ENCODE results near the gene PUM2.
"Not testable (repeated sequence)": the region's sequence is repeated elsewhere in the genome, so short reads cannot be mapped to it uniquely, and the experiment has no call there.

PUM2 gene

GRCh38 chr2:20282916-20283592 lies 67.6 kb downstream of the PUM2 start:
- DNase-seq, result peak in 1 of 2 experiments; percentile 25

DNA sequence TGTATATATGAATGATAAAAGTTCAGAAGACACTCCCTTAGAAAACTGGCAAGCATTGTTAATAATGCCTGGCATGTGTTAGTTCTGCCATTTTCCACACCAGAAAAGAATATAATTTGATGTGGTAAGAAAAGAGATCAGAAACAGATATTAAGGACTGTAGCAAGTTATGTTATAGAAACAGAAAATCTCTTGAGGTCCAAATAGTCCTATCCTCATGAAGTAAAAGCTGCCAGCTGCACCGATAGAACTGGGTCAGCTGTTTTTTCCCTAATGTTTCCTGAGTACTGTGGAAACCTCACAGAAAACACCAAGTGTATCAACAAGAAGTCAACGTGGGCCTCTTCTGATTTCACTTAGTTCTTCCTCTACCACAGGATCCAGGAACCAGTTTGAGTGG lies 68.8 kb downstream of the PUM2 start:
- no peak for DNase-seq

GRCh38 chr2:20273042-20273441 lies 77.6 kb downstream of the PUM2 start:
- DNase-seq, result no peak

GRCh38 chr2:20268317-20268716 lies 82.3 kb downstream of the PUM2 start:
- DNase-seq, result not testable (repeated sequence)

- DNase-seq, result no peak
Measured at GRCh38 chr2:20267529-20267928, 83.1 kb downstream of the PUM2 start.

DNA sequence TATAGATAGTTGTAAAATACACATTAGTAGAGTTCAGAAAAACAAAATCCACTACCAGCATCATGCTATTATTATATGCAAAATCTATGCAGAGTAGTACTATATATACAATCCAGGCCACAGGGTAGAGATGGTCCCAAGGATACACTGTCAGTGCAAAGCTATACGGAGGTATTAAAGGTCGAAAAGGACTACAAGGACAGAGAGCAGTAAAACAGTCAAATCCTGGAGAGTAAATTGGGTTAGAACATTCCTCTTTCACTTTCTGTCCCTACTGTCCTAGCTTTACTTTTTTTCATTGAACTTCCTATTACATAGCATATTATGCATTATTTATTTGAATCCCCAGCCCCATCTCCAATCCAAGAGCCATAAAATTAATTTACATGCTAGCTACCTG lies 86.0 kb downstream of the PUM2 start:
- no peak for DNase-seq

GRCh38 chr2:20257411-20257810 lies 93.2 kb downstream of the PUM2 start:
- no peak for DNase-seq

DNA sequence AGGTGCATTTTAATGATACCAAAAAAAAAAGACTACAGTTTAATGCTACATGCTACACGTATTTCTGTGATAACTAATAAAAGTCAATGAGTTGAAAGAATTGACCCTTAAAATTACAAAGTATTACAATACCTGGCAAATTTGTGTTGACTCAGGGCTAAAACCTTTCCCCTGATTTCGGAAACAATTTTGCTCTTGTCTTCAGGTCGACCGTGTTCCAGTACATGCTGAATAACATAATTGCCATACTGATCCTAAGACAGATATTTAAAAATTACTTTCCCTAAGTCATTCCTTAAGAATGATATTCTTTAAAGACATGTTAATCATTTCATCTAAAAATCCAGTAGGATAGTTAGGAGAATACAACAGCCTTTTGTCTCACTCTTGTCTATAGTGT lies 95.9 kb downstream of the PUM2 start:
- no peak for DNase-seq

DNA sequence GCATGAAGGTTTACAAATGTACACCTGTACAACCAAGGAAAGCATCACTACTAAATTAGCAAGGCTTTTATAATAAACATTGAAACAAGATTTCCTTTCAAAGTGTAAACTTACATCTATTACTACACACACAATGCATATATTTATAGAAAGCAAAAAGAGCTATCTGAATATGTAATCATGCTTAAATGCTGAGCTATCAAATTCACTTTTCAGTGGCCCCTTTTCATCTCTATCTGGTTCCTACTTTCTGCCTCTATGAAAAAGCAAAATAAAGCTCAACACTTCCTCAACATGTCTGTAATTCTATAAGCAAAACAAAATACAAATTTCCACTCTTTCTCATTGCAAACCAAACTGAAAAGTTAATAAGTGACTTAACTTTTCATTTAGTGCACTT lies 100.2 kb downstream of the PUM2 start:
- no peak for DNase-seq

- no peak for DNase-seq
Measured at GRCh38 chr2:20249170-20249569, 101.5 kb downstream of the PUM2 start.

DNA sequence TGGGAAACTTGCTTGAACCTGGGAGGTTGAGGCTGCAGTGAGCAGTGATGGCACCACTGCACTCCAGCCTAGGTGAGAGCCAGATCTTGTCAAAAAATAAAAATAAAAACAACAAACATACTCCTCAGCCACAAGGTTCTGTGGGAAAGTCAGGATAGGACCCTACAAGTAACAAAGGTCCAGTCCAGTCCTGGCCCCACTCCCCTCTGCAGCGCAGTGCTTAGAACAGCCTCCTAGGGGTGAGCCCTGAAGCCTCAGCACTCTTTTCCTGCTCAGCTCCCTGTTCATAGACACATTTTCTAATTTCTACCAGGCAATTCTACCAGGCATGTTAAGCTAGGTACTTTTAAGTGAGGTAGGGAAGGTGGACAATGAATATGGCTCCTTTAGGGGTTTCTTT lies 103.6 kb downstream of the PUM2 start:
- DNase-seq, result no peak

DNA sequence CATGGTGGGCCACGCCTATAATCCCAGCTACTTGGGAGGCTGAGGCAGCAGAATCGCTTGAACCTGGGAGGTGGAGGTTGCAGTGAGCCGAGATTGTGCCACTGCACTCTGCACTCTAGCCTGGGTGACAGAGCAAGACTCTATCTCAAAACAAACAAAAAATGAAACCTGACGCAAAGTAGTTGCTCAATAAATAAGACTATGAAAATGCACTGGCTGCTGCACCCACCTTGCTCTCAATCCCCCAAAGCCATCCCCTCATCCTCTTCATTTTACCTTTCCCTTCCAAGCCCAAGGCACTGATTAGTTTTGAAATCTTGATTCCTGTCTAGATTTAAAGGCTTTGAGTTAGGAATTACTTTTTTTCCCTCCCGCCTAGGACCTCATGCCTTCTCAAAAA lies 107.0 kb downstream of the PUM2 start:
- not testable (repeated sequence) for DNase-seq

DNA sequence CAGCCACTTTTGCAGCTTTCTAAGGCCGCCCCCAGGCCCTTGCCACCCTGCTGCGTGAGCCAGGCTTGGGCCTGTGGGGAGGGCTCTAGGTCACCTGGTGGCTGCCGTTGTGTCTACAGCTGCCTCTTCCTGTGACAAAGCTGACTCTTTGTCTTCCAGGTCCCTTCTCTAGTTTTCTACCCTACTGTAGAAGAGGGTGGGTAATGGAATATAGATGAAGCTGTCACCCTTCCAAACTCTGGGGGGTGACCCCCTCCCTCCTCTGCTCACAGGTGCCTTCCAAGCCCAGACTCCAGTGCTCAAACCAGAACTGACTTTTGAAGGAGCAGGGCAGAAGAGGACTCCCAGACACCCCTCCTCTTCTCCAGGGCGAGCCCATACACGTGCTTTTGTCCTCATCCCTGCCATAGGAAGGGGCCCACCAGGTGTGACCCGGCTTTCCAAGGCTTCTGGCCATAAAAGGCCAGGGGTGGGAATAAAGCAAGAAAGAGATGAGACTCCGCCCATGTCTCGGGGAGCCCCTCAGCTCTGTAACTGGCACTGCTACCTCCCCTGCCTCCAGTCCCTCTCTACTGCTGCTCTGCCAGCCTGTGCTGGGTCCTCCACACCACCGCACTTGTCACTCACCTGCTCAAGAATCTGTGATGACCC lies 107.8 kb downstream of the PUM2 start:
- no peak for DNase-seq

DNA sequence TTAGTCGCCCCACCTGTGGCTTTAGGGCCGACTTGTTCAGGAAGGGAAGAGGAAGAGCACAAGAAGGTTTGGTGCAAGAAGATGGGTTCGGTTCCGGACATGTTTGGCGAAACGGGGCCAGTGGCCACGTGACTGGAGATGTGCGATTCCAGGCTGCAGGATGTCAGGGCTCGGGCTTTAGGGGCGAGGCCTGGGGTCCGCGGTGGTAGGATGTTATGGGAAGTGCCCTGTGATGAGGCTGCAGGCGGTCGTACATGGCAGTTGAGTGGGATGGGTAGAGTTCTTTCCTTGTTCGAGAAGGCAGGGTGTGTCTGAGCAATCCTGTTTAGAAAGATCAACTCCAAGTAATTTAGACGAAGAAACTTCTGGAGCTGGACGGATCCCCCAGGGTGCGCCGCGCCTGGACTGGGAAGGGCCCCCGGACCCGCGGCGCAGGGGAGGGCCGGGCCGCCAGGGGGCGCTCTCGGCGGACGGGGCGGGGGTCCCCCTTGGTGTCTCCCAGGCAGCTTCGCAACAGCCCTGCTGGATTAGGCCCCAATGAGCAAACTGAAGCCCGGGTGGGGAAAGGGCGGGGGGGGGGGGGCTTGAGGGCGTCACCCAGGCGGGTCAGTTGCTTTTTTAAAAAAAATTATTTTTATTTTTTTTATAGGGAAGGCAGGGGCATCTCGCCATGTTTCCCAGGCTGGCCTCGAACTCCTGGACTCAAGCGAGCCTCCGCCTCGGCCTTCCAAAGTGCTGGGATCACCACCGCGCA lies 108.5 kb downstream of the PUM2 start:
- no peak for DNase-seq

- not testable (repeated sequence) for DNase-seq
Measured at GRCh38 chr2:20240291-20240690, 110.4 kb downstream of the PUM2 start.

GRCh38 chr2:20236496-20236895 lies 114.1 kb downstream of the PUM2 start:
- DNase-seq, result no peak

DNA sequence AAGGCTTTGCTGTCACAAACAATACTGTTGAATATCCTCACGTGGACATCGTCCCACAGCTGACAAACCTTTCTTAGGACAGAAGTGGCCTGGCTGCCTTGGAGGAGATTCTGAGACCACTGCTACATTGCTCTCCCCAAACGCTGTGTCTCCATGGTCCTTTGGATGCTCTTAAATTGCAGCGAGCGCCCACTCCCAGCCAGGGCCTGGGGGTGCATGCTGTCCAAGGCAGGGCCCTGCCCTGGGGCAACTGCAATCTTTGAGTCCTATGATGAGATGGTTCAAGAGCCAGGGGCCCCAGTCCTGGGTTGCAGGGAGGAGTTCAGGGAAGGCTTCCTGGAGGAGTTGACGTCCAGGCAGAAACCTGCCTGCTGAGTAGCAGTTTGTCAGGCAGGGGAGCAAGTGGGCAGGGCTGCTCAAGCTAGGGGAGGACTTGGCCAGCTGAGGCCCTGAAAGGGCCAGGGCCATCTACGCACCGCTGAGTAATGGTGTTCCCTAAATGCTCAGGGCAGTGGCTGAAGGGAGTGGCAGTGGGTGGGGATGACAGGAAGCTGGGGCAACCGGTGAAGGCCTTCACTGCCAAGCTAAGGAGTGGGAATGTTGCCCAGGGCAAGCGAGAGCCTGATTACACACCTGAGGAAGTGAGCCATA lies 114.9 kb downstream of the PUM2 start:
- no peak for DNase-seq

DNA sequence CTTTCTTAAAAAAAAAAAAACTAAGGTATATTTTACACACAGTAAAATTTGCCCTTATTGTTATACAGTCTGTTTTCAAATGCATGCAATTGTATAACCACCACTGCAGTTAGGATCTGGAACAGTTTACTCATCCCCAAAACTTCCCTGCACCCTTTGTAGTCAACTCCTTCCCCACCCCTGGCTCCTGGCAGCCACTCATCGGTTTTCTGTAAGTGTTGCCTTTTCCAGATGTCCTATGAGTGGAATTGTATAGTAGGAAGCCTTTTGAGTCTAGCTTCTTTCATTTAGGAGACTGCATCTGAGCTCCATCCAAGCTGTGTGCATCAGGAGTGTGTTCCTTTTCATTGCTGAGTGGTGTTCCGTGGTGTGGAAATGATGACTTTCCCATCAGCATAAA lies 116.0 kb downstream of the PUM2 start:
- DNase-seq, result not testable (repeated sequence)

DNA sequence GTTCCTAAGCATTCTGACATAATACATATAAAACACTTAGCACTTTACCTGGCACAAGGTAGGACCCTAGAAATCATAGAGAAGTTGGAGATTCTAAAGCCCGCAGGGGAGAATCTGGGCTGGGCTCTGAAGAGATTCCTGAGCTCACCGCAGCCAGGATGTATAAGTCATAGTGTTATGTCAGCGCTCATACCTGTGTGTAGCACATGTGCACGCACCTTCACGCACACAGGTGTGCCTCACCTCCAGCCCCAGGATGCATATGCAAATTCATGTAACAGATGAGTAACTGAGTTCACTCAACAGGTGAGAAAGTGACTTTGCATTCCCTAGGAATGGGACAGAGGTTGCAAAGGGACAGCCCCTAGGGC lies 117.8 kb downstream of the PUM2 start:
- no peak for DNase-seq

DNA sequence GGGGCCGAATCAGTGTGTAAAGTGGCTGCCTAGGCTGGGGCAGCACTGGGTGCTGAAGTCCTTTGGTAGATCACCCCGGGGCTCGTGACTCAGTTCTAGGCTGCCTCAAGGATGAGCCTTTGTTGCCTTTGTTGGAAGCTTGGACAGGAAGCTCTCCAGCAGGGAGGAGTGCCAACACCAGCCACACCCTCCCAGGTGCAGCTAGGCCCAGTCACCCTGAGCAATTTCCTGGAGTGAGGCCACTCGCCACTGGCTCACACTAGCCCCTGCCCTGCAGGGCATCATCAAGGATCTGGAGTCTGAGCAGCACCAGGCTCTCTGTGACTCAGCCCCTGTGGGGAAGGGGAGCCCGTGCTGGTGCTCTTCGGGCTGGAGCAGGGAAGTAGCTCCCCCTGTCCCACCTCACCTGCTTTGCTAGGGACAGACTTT lies 119.0 kb downstream of the PUM2 start:
- DNase-seq, result no peak

GRCh38 chr2:20231159-20231558 lies 119.5 kb downstream of the PUM2 start:
- no peak for DNase-seq

DNA sequence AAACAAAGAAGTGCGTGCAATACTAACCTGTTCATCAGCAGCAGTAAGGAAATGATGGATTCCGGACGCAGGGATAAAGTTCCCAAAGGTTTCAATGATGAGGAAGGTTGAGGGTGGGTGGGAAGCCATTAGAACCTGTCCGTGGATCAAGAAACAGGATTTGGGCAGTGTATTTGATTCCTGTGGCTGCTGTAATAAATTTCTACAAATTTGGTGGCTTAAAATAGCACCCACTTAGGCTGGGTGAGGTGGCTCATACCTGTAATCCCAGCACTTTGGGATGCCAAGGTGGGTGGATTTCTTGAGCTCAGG lies 120.6 kb downstream of the PUM2 start:
- DNase-seq, result no peak

- DNase-seq, result no peak
Measured at GRCh38 chr2:20229322-20230113, 121.1 kb downstream of the PUM2 start.
